Heart left ventricle (tissue), 16 donors: Measurements from ENCODE around the gene KANK4. TPM values are rescaled to one million over a fixed set of nuclear protein-coding genes. Genes with fewer than 3 reads are reported as not detected.

Experiments used
- ATAC-seq, 4 donors: fragments of 200-7000 bp; cut with Tn5 transposase; one replicate each; pipeline ENCODE4 v1.9.1; 2020 to 2022; ENCODE audit warnings: moderate library complexity in 4 of 4, mild to moderate bottlenecking in 3 of 4, moderate number of reproducible peaks in 1 of 4
- DNase-seq, 5 donors: peaks; one replicate each; pipeline ENCODE4 v3.0.0-alpha.2; 2020
- H3K27ac ChIP-seq, 12 donors: fragments of 200-600 bp; sonication (generic) in 4 of 12; one replicate each; pipeline versions ENCODE4 v1.5.0 to v1.8.0; 2016 to 2022; ENCODE audit warnings: mild to moderate bottlenecking in 2 of 12
- H3K27me3 ChIP-seq, 9 donors: fragments of 200-600 bp; sonication (generic) in 2 of 9; one replicate each; pipeline versions ENCODE4 v1.5.1 to v1.8.0; 2016 to 2022; ENCODE audit warnings: mild to moderate bottlenecking in 3 of 9
- H3K36me3 ChIP-seq, 9 donors: fragments of 200-600 bp; sonication (generic) in 2 of 9; one replicate each; pipeline versions ENCODE4 v1.5.0 to v1.8.0; 2018 to 2022; ENCODE audit warnings: mild to moderate bottlenecking in 2 of 9
- H3K4me1 ChIP-seq, 12 donors: fragments of 200-600 bp; sonication (generic) in 4 of 12; one replicate each; pipeline versions ENCODE4 v1.5.0 to v1.8.0; 2016 to 2022; ENCODE audit warnings: mild to moderate bottlenecking in 3 of 12
- H3K4me3 ChIP-seq, 12 donors: fragments of 200-600 bp; sonication (generic) in 4 of 12; one replicate each; pipeline versions ENCODE4 v1.5.0 to v1.8.0; 2017 to 2022; ENCODE audit warnings: mild to moderate bottlenecking in 9 of 12, moderate library complexity in 4 of 12
- H3K9me3 ChIP-seq, 12 donors: fragments of 200-600 bp; sonication (generic) in 4 of 12; one replicate each; pipeline versions ENCODE4 v1.5.0 to v1.8.0; 2016 to 2022; ENCODE audit warnings: mild to moderate bottlenecking in 1 of 12
- CTCF ChIP-seq, 12 donors: fragments of 200-600 bp; sonication (generic) in 4 of 12; IDR thresholded peaks; one replicate each; pipeline versions ENCODE4 v1.5.0 to v1.8.0; 2018 to 2022; ENCODE audit warnings: antibody characterized with exemption in 12 of 12, mild to moderate bottlenecking in 5 of 12
- POLR2A ChIP-seq, 2 donors: fragments of 450-650 bp; IDR thresholded peaks; one replicate each; pipeline ENCODE4 v1.6.1; 2017; ENCODE audit warnings: antibody characterized with exemption in 2 of 2, mild to moderate bottlenecking in 2 of 2, moderate library complexity in 2 of 2
- WGBS, 4 donors: extraction: QIAGEN DNeasy Blood & Tissue Kit in 2 of 4; methylation state at CpG; one replicate each; pipeline versions ENCODE4 v1.1.5 to v1.1.7; 2013 to 2018; 5-methylcytosine and 5-hydroxymethylcytosine counted together
- intact Hi-C, 10 donors: fragments of 100-400 bp; cut with DNase I; formaldehyde crosslinking; loops; one replicate each; pipeline versions ENCODE4 v1.11.1 to v1.14.2; 2022
- polyA plus RNA-seq, 2 donors: library from polyadenylated mRNA; stranded (reverse); fragments of 200-250 nt; gene quantifications; one replicate each; pipeline ENCODE4 v1.2.3, GENCODE V29; 2013
- total RNA-seq, 9 donors: library from RNA; depleted of rRNA in 2 of 9; stranded (reverse); fragments of >200 nt in 2 of 9; fragmentation: NEBNext Ultra II Directional in 3 of 9; extraction: Animal tissue kit (Norgen Biotek cat#: 25700) in 3 of 9; gene quantifications; one replicate each; pipeline versions ENCODE4 v1.1.0 to v1.2.4, GENCODE V29; 2016 to 2023
- donor health status: ischemic (EF 13 %, LVEDD 7.1; RV severe dilation, severe dysfunction).
- donor health status: healthy with polysubstance abuse.
- donor health status: DM: no; HTN: yes; CAD: no.
- donor health status: DM: no; HTN: no; CAD: no.
- donor health status: ischemic (EF 25% LVEDD 6.9; RV normal size, moderate dysfunction).
- donor health status: ischemic (EF 25% LVEDD 5.7; RV mildly dilated, moderate dysfunction).
- donor health status: healthy.
- donor health status: DM: yes; HTN: yes; CAD: no.
- donor health status: ischemic (EF 35%, LVEDD 5.7; RV mildly dilated, moderate dysfunction).
- donor health status: nonischemic (EF 11% LVEDD 7.7; RV severe dilation, severe dysfunction).
- donor health status: DM: yes; HTN: yes; CAD: no.
- donor health status: PGD.
- donor health status: ischemic (EF 29% LVEDD 5.4; RV normal size, mild dysfunction).
- donor health status: nonischemic (EF 23%, LVEDD 6.1; RV moderate dilation, normal function).

KANK4 gene
- total and polyA plus RNA-seq, 11 donors = 0.05 to 4.3 (median 0.15) TPM; not detected in 1

DNA sequence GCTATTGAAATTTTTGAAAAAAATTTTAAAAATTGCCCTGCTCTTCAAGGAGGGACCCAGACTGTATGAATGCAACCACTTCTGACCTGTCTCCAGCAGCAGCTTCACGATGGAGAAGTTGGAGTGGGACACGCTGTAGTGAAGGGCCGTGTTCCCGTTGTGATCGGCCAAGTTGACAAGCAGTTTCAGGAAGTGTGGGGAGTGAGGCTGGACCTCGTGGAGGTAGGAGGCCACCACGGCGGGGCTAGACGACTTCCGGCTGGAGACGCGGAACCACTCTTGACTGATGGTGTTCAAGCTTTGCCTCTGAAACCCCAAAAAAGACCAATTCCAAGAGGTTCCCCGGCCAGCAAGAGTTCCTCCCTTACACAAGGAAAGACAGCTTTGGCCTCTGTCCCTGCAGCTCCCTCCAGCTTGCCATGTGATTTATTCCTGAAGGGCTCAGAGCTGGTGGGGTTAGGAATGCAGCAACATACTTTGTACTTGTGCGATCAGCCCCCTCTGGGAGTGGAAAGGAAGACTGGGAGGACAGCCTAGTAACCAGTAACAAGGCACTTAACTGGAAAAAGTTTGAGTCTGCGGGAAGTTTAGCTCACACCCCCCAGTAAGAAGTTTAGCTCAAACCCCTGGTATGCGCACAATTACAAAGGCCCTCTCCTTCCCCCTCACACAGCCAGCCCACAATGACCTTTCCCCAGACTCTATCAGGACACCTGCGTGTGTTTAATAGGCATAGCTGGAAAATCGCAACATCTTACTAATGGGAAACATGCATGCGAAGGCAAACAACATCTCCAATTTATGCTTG lies 56.0 kb downstream of the KANK4 start:
- no peaks in the 10 kb centered on the region for H3K4me1 ChIP-seq
- WGBS, 4 donors = 66 to 76% (median 71%) methylated on average over 19 of the region's 19 CpGs
- peaks cover 0 to 15% (median 0%) of the 10 kb centered on the region in 9 donors for H3K27me3 ChIP-seq
- ATAC-seq = no peak
- H3K27ac ChIP-seq = no peak overlapping the region
- TF ChIP-seq POLR2A (IDR thresholded peaks at IDR 0.05) = no peak
- TF ChIP-seq CTCF (IDR thresholded peaks at IDR 0.05) = no peak
- intact Hi-C loops = no loop called here
- no peak overlapping the region for H3K4me3 ChIP-seq
- no peak for DNase-seq
- H3K9me3 ChIP-seq = no peaks in the 10 kb centered on the region
- H3K36me3 ChIP-seq = no peaks in the 10 kb centered on the region

GRCh38 chr1:62260688-62261087 lies 58.5 kb downstream of the KANK4 start:
- no peak for DNase-seq
- H3K4me1 ChIP-seq = no peaks in the 10 kb centered on the region
- H3K4me3 ChIP-seq = no peak overlapping the region
- TF ChIP-seq CTCF (IDR thresholded peaks at IDR 0.05) = no peak
- no peak for TF ChIP-seq POLR2A (IDR thresholded peaks at IDR 0.05)
- ATAC-seq = no peak
- no peak overlapping the region for H3K27ac ChIP-seq
- no peaks in the 10 kb centered on the region for H3K9me3 ChIP-seq
- no peaks in the 10 kb centered on the region for H3K36me3 ChIP-seq
- peaks cover 0 to 15% (median 0%) of the 10 kb centered on the region in 9 donors for H3K27me3 ChIP-seq
- 81 to 84% (median 83%) methylated on average over 3 of the region's 3 CpGs for WGBS, 4 donors
- intact Hi-C loops = no loop called here

GRCh38 chr1:62259551-62259950 lies 59.7 kb downstream of the KANK4 start:
- WGBS, 4 donors = 96 to 100% (median 99%) methylated on average over 4 of the region's 4 CpGs
- ATAC-seq (no peak), DNase-seq (no peak)
- H3K9me3 ChIP-seq = no peaks in the 10 kb centered on the region
- no peaks in the 10 kb centered on the region for H3K4me1 ChIP-seq
- H3K27me3 ChIP-seq = peaks cover 0 to 15% (median 0%) of the 10 kb centered on the region in 9 donors
- intact Hi-C loops = no loop called here
- H3K36me3 ChIP-seq = no peaks in the 10 kb centered on the region
- H3K27ac ChIP-seq = no peak overlapping the region
- no peak for TF ChIP-seq POLR2A (IDR thresholded peaks at IDR 0.05)
- TF ChIP-seq CTCF (IDR thresholded peaks at IDR 0.05) = no peak
- H3K4me3 ChIP-seq = no peak overlapping the region

DNA sequence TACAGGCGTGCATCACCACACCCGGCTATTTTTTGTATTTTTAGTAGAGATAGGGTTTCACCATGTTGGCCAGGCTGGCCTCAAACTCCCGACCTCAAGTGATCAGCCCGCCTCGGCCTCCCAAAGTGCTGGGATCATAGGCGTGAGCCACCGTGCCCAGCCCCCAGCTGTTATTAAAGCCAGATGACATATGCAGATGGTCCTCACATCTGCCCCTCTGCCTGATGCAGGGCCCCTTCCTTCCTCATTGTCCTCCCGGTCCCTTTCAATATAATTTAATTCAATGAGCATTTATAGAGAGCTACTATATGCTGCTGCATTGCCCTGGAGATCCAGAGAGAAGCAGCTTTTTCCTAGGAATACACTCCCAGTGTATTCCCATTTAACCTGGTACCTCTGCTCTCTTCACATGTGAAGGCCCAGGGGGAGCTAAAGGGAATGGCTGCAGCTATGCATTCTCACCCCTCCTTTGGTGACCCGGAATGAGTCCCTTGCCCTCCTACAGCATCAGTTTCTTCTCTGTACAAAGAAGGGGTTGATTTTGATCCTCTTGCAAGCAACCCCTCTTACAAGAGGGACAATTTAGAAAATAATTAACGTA lies 69.0 kb downstream of the KANK4 start:
- intact Hi-C loops = no loop called here
- no peak for ATAC-seq
- H3K4me1 ChIP-seq = no peaks in the 10 kb centered on the region
- no peak for DNase-seq
- peaks cover 0 to 9% (median 0%) of the 10 kb centered on the region in 9 donors for H3K27me3 ChIP-seq
- WGBS, 4 donors = 75 to 84% (median 77%) methylated on average over 10 of the region's 10 CpGs
- H3K4me3 ChIP-seq = no peak overlapping the region
- TF ChIP-seq CTCF (IDR thresholded peaks at IDR 0.05) (no peak), POLR2A (IDR thresholded peaks at IDR 0.05) (no peak)
- no peaks in the 10 kb centered on the region for H3K36me3 ChIP-seq
- no peaks in the 10 kb centered on the region for H3K9me3 ChIP-seq
- no peak overlapping the region for H3K27ac ChIP-seq
